Ishikawa (cell line): ENCODE measurements around the gene CIP2A.

Experiments used
- EGR1 ChIP-seq: IDR thresholded peaks from 2 replicates; pipeline ENCODE4 v1.6.1; 2012
- EP300 ChIP-seq: IDR thresholded peaks from 2 replicates; pipeline ENCODE4 v1.6.1; 2012; ENCODE audit warnings: borderline replicate concordance
- FOXM1 ChIP-seq: IDR thresholded peaks from 2 replicates; pipeline ENCODE4 v1.6.1; 2012; ENCODE audit warnings: low read depth, borderline replicate concordance
- REST ChIP-seq: IDR thresholded peaks from 2 replicates; pipeline ENCODE4 v1.6.1; 2012; ENCODE audit warnings: low read depth, mild to moderate bottlenecking
- YY1 ChIP-seq: IDR thresholded peaks from 2 replicates; pipeline ENCODE4 v1.6.1; 2012; ENCODE audit warnings: low read depth
- TF ChIP-seq, protein P1 (sequence below): IDR thresholded peaks from 2 replicates; pipeline ENCODE4 v1.6.1; 2012

GRCh38 chr3:108555966-108556581 is 33.2 kb downstream of the CIP2A start:
- TF ChIP-seq EP300 (no peak), YY1 (no peak), REST (no peak), EGR1 (no peak), FOXM1 (no peak)
- TF ChIP-seq, protein P1, sequence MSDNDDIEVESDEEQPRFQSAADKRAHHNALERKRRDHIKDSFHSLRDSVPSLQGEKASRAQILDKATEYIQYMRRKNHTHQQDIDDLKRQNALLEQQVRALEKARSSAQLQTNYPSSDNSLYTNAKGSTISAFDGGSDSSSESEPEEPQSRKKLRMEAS, result no peak
